Activated T-helper 1 cell treated with anti-CD3 and anti-CD28 coated beads, Interleukin-12 subunit alpha, Interleukin-12 subunit beta, Interleukin-2, Interleukin-4 antibody, amounts not matched to agents 30 ng/mL and 10 ng/mL and 1 ng/mL, durations not matched to agents 14 hours and 24 hours and 36 hours (primary cell): Measurements from ENCODE around the gene AURKB. TPM values are rescaled to one million over a fixed set of nuclear protein-coding genes. Genes with fewer than 3 reads are reported as not detected.
"Not testable (repeated sequence)": the region's sequence is repeated elsewhere in the genome, so short reads cannot be mapped to it uniquely, and the experiment has no call there.

Source experiments
- DNase-seq: peaks from one replicate; pipeline ENCODE4 v3.0.0; 2021; ENCODE audit warnings: low spot score
- H3K27ac Mint-ChIP-seq: one replicate; pipeline ENCODE4 v1.8.0; 2021; ENCODE audit warnings: mild to moderate bottlenecking, mixed read lengths
- H3K27me3 Mint-ChIP-seq: one replicate; pipeline ENCODE4 v1.8.0; 2022; ENCODE audit warnings: mild to moderate bottlenecking, moderate library complexity, mixed read lengths; ENCODE audit not compliant: insufficient read depth
- H3K36me3 Mint-ChIP-seq: one replicate; pipeline ENCODE4 v1.8.0; 2021; ENCODE audit warnings: low read depth, mixed read lengths
- H3K4me1 Mint-ChIP-seq: one replicate; pipeline ENCODE4 v1.8.0; 2021; ENCODE audit warnings: low read depth, mixed read lengths
- H3K4me3 Mint-ChIP-seq: one replicate; pipeline ENCODE4 v1.8.0; 2021; ENCODE audit warnings: mild to moderate bottlenecking, moderate library complexity, mixed read lengths
- H3K9me3 Mint-ChIP-seq: one replicate; pipeline ENCODE4 v1.8.0; 2021; ENCODE audit warnings: mixed read lengths
- intact Hi-C: fragments of 100-400 bp; cut with micrococcal nuclease; formaldehyde crosslinking; loops from one replicate; pipeline ENCODE4 v1.15.1; 2024
- total RNA-seq: library from RNA; stranded (reverse); gene quantifications from 2 replicates; pipeline ENCODE4 v1.2.3, GENCODE V29; 2022

AURKB gene
- total RNA-seq, 1 donor from 2014 or later = 82.2 TPM

- Mint-ChIP-seq H3K4me1 (peaks cover 40% of the 10 kb centered on the region), H3K27ac (peak overlapping the region; percentile 96), H3K4me3 (peak overlapping the region; percentile 94), H3K9me3 (no peaks in the 10 kb centered on the region), H3K36me3 (no peaks in the 10 kb centered on the region), H3K27me3 (no peaks in the 10 kb centered on the region)
- DNase-seq = no peak
- intact Hi-C loops = no loop called here
These were observed 34.6 kb downstream of the AURKB start for GRCh38 chr17:8175795-8176196.

GRCh38 chr17:8173871-8174322 is 36.5 kb downstream of the AURKB start:
- DNase-seq = no peak
- Mint-ChIP-seq H3K27me3 (peaks cover under 1% of the 10 kb centered on the region), H3K4me3 (peak overlapping the region; percentile 87), H3K27ac (peak overlapping the region; percentile 99), H3K9me3 (no peaks in the 10 kb centered on the region), H3K36me3 (no peaks in the 10 kb centered on the region), H3K4me1 (peaks cover 40% of the 10 kb centered on the region)
- intact Hi-C loops = loop anchor here (1.0 kb wide), 7 partner anchors 10 to 54 kb away; no protein-coding TSS in a partner anchor

GRCh38 chr17:8173056-8173870 is 37.1 kb downstream of the AURKB start:
- no peaks in the 10 kb centered on the region for H3K36me3 Mint-ChIP-seq
- DNase-seq = peak; percentile 76
- H3K4me1 Mint-ChIP-seq = peaks cover 45% of the 10 kb centered on the region
- H3K27me3 Mint-ChIP-seq = peaks cover 2% of the 10 kb centered on the region
- intact Hi-C loops = loop anchor here (1.0 kb wide), 7 partner anchors 9 to 53 kb away; no protein-coding TSS in a partner anchor
- H3K27ac Mint-ChIP-seq = peak overlapping the region; percentile 99
- H3K9me3 Mint-ChIP-seq = no peaks in the 10 kb centered on the region
- H3K4me3 Mint-ChIP-seq = peak overlapping the region; percentile 87

- H3K27me3 Mint-ChIP-seq, H3K36me3 Mint-ChIP-seq, H3K27ac Mint-ChIP-seq, DNase-seq, H3K4me3 Mint-ChIP-seq, H3K9me3 Mint-ChIP-seq, intact Hi-C loops: not testable (repeated sequence)
- H3K4me1 Mint-ChIP-seq = peaks cover 33% of the 10 kb centered on the region
These were observed 40.2 kb downstream of the AURKB start for GRCh38 chr17:8170186-8170585.

- Mint-ChIP-seq H3K4me3 (no peak overlapping the region), H3K36me3 (peaks cover 1% of the 10 kb centered on the region), H3K27ac (no peak overlapping the region), H3K27me3 (peaks cover 2% of the 10 kb centered on the region), H3K4me1 (peaks cover 30% of the 10 kb centered on the region), H3K9me3 (no peaks in the 10 kb centered on the region)
- DNase-seq = no peak
- intact Hi-C loops = no loop called here
These were observed 42.8 kb downstream of the AURKB start for GRCh38 chr17:8167526-8167925.

- Mint-ChIP-seq H3K27ac (peak overlapping the region; percentile 67), H3K36me3 (peaks cover 2% of the 10 kb centered on the region), H3K27me3 (peaks cover 2% of the 10 kb centered on the region), H3K4me3 (no peak overlapping the region), H3K9me3 (no peaks in the 10 kb centered on the region), H3K4me1 (peaks cover 32% of the 10 kb centered on the region)
- intact Hi-C loops = no loop called here
- DNase-seq = no peak
These were observed 43.6 kb downstream of the AURKB start for GRCh38 chr17:8166731-8167130.

- no peak for DNase-seq
- peak overlapping the region; percentile 88 for H3K4me3 Mint-ChIP-seq
- peak overlapping the region; percentile 99 for H3K27ac Mint-ChIP-seq
- no peaks in the 10 kb centered on the region for H3K9me3 Mint-ChIP-seq
- intact Hi-C loops = loop anchor here (1.0 kb wide), 3 partner anchors 8 to 23 kb away; no protein-coding TSS in a partner anchor
- peaks cover 2% of the 10 kb centered on the region for H3K27me3 Mint-ChIP-seq
- peaks cover 51% of the 10 kb centered on the region for H3K4me1 Mint-ChIP-seq
- H3K36me3 Mint-ChIP-seq = peaks cover 17% of the 10 kb centered on the region
These were observed 45.6 kb downstream of the AURKB start for GRCh38 chr17:8164815-8165131.

- Mint-ChIP-seq H3K4me3 (peak overlapping the region; percentile 88), H3K9me3 (no peaks in the 10 kb centered on the region), H3K27ac (peak overlapping the region; percentile 99), H3K27me3 (peaks cover 2% of the 10 kb centered on the region), H3K36me3 (peaks cover 20% of the 10 kb centered on the region), H3K4me1 (peaks cover 57% of the 10 kb centered on the region)
- DNase-seq = peak; percentile 74
- intact Hi-C loops = loop anchor here (1.0 kb wide), 3 partner anchors 8 to 23 kb away; no protein-coding TSS in a partner anchor
These were observed 46.2 kb downstream of the AURKB start for GRCh38 chr17:8163978-8164814.

GRCh38 chr17:8162997-8163977 is 47.1 kb downstream of the AURKB start:
- intact Hi-C loops = no loop called here

GRCh38 chr17:8162233-8162996 is 48.0 kb downstream of the AURKB start, which contains the start of gene VAMP2:
VAMP2 (minus strand) TSS chr17:8162948; CDS start chr17:8162879, 69 bp downstream.
- Mint-ChIP-seq H3K27ac (peak within 1 kb of the TSS; percentile 99), H3K36me3 (peaks cover 27% of the 10 kb centered on the region), H3K9me3 (no peaks in the 10 kb centered on the region), H3K27me3 (no peaks in the 10 kb centered on the region), H3K4me3 (peak within 1 kb of the TSS; percentile 88), H3K4me1 (peaks cover 60% of the 10 kb centered on the region)
- peak; percentile 84 for DNase-seq
- intact Hi-C loops = no loop called here

More at GRCh38 chr17:8162997-8163977, 47.1 kb downstream of the AURKB start:
- Mint-ChIP-seq H3K4me3 (peak overlapping the region; percentile 88), H3K27me3 (no peaks in the 10 kb centered on the region), H3K9me3 (no peaks in the 10 kb centered on the region), H3K4me1 (peaks cover 59% of the 10 kb centered on the region), H3K27ac (peak overlapping the region; percentile 99), H3K36me3 (peaks cover 27% of the 10 kb centered on the region)
- DNase-seq = no peak

- Mint-ChIP-seq H3K27ac (peak overlapping the region; percentile 77), H3K9me3 (no peaks in the 10 kb centered on the region)
- intact Hi-C loops = no loop called here
These were observed 48.8 kb downstream of the AURKB start for GRCh38 chr17:8161289-8162232.

More at GRCh38 chr17:8161289-8162232, 48.8 kb downstream of the AURKB start:
- peaks cover 27% of the 10 kb centered on the region for H3K36me3 Mint-ChIP-seq
- H3K4me1 Mint-ChIP-seq = peaks cover 56% of the 10 kb centered on the region
- no peak for DNase-seq
- no peaks in the 10 kb centered on the region for H3K27me3 Mint-ChIP-seq
- H3K4me3 Mint-ChIP-seq = peak overlapping the region; percentile 87
